HG03196 (cell line): ENCODE results near the gene ETV5.
"Not testable (repeated sequence)": the region's sequence is repeated elsewhere in the genome, so short reads cannot be mapped to it uniquely, and the experiment has no call there.

Source experiments
- ATAC-seq: cut with Tn5 transposase; IDR thresholded peaks from one replicate; pipeline ENCODE4 v1.9.1; 2021; ENCODE audit not compliant: unreplicated experiment

ETV5 gene

DNA sequence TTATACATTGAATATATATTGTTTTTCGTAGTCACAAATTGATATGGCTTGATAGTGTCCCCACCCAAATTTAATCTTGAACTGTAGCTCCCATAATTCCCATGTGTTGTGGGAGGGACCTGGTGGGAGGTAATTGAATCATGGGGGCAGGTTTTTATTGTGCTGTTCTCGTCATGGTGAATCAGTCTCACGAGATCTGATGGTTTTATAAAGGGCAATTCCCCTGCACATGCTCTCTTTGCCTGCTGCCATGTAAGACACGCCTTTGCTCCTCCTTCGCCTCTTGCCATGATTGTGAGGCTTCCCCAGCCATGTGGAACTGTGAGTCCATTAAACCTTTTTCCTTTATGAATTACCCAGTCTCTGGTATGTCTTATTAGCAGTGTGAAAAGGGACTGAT, 82.9 kb downstream of the ETV5 start:
- not testable (repeated sequence) for ATAC-seq

DNA sequence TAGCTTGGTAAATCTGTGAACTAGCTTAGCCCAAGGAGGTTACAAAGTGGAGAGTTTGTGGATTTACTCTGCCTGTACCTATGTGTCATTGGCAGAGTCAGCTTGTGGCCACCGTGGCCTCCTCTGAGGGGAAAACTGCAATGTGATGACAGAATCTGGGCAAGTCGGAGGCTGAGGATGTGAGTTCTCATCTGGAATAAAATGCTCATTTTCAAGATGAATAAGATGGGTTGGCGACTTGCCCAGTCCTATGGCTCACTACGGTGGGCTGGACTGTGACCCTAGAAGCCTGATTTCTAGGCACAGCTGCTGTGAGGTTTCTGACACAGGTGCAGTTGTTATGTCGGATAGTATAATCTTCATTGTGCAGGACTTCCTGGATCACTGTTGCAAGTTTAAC, 83.7 kb downstream of the ETV5 start:
- no peak for ATAC-seq

DNA sequence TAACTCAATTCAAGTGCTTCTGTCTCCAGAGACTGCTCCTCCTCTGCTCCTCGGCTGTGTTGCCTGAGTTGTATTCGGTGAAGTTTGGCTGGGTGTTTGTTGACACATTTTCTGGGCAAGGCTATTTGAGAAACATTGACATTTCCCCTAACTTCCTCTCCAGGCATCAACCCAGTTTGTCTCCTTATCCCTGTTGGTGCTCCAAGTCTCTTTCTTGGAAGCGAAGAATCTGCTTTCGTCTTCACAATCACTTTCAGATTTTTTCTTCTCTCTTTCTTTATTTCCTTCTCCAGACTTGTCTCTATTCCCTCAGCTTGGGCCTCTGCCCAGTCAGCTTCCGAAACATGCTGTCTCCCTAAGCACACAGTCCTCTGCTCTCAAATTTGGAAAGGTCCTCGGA, 84.7 kb downstream of the ETV5 start:
- ATAC-seq = no peak

DNA sequence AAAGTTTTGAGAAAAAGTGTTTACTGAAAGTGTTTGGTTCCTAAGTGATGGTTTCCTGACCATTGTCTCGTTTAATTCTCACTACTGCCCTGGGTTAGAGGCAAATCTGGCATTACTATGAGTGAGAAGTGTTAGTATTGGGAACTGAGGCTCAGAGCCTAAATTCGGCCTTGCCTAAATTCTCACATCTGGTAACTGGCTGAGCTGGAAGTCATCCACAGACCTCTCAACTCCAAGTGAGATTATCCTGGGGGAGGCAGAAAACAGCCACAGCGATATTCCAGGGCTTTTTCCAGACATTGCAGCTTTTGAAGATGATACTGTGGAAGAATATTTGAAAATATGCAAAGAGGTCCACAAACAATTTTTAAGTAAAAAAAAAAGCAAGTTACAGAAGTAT, 86.0 kb downstream of the ETV5 start:
- no peak for ATAC-seq

DNA sequence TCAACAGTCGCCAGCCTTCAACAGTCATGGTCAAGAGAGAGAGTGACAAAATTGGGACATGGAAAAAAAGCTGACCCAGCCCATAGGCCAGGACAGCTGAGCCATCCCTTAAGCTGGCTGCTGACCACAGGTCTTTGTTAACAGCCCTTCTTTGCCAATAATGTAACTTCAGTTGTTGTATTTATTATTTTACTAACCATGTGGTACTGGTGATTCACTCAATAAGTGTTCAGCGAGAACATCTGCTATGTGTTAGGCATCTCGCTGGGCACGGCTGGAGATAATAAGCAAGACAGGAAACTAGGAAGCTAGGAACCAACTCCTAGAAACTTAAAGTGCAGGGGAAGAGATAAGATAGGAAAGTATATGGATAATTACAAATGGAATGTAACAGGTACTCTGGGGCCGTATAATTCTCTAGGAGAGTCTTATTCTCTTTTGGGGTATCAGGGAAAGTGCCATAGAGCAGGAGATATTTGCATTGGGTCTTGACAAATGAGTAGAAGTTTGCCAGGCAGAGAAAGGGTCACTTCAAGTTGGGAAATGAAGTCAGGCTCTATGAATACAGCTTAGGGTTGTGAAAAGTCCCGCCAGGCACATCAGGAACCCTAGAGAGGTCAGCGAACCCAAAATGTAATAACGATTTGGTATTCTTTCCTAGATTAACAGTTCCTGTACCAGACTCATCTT, 87.1 kb downstream of the ETV5 start:
- ATAC-seq = no peak

DNA sequence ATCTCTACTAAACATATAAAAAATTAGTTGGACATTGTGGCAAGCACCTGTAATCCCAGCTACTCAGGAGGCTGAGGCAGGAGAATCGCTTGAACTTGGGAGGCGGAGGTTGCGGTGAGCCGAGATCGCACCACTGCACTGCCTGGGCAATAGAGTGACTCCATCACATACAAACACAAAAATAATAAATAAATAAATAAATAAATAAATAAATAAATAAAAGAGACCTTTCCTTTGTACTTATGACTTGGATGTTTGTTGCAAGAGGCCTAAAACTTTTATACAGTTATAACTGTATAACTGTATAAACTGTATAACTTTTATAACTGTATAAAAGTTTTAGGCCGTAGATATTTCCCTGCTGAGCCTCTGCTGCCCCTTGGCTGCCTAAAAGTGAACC, 87.6 kb downstream of the ETV5 start:
- ATAC-seq = not testable (repeated sequence)

DNA sequence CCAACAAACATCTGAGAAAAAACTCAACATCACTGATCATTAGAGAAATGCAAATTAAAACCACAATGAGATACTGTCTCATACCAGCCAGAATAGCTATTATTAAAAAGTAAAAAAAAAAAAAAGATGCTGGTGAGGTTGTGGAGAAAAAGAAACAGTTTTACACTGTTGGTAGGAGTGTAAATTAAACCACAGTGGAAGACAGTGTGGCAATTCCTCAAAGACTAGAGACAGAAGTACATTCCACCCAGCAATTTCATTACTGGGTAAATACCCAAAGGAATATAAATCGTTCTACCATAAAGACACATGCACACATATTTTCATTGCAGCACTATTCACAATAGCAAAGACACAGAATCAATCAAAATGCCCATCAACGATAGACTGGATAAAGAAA, 89.6 kb downstream of the ETV5 start:
- not testable (repeated sequence) for ATAC-seq

DNA sequence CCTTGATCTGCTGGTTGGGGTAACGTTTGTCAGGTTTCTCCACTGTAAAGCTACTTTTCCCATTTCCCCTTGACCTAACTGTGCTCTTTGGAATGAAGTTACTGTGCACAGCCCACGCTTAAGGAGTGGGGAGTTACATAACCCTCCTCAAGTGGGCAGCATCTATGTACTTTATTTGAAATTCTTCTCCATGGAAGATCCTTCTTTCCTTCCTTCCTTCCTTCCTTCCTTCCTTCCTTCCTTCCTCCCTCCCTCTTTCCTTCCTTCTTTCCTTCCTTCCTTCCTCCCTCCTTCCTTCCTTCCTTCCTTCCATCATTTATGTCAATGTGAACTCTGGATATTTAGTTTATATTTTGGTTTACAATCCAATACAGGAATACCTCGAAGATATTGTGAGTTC, 94.0 kb downstream of the ETV5 start:
- no peak for ATAC-seq

DNA sequence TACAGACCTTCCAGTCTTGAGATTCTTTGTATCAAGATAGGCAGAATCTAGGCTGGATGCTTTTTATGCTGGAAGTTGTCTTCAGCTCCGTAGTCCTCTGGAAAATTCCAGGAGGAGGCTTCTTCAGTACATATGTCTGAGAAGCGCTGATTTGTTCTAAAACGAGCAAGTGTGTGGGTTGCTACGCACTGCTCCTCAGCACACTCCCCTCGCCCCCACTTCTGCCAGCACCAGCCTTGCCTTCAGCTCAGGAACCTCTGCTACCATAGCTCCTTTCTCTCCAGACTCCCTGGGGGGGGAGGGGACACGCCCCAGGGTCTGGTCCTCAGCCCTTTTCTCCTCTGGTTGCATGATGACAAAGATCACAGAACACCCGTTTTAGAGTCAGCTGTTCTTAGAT, 95.6 kb downstream of the ETV5 start:
- no peak for ATAC-seq

DNA sequence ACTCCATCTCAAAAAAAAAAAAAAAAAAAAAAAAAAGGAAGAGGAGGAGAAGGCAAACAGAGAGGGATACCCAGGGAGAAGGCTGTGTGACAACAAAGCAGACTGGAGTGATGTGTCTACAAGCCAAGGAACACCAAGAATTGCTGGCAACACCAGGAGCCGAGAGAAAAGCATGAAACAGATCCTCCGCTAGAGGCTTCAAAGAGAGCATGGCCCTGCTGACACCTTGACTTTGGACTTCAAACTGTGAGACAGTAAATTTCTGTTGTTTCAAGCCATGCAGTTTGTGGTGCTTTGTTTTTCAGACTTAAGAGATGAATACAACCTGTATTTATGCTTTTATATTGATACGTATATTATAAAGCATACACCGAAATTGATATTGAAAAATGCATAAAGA, 96.8 kb downstream of the ETV5 start:
- ATAC-seq = no peak

DNA sequence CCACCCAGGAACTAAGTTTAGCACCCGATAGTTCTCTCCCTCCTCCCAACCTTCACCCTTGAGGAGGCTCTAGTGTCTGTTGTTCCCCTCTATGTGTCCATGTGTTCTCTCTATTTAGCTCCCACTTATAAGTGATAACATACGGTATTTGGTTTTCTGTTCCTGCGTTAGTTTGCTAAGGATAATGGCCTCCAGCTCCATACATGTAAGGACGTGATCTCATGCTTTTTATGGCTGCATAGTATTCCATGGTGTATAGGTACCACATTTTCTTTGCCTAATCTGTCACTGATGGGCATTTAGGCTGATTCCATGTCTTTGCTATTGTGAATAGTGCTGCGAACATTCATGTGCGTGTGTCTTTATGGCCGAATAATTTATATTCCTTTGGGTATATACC, 104.2 kb downstream of the ETV5 start:
- no peak for ATAC-seq

DNA sequence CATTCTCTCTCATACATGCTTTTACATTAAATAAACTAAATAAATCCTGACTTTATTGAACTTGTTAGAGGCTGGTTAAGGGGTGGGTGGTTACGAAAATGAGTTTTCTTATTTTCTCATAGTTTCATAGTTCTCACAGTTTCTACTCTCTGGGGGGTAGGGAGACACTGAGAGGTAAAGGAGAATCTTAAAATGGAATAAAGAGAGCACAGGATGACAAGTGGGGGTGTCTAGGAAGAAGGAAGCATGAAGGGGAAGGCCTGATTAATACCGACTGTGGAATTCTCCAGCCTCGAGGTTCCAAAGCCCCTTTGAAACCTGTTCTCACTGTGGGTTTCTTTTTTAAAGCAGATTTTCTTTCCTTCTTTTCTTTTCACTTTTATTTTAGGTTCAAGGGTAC, 104.7 kb downstream of the ETV5 start:
- ATAC-seq = no peak

DNA sequence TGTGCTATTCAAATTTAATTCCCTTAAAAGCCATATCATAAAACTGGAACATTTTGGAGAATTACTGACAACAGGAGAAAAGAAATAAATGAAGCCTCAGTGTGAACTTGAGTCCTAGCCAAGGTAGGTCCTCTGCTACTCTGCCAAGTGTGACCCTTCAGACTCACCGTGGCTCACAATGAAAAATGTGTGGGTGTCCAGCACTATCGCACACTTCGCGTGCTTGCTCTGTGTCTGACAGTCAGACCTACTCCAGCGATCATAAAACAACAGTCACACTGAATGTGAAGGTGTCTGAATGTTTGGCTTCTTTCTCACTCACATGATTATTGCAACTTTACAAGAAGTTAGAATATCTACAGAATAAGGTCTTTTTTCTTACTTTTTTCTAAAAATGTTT, 105.3 kb downstream of the ETV5 start:
- no peak for ATAC-seq

DNA sequence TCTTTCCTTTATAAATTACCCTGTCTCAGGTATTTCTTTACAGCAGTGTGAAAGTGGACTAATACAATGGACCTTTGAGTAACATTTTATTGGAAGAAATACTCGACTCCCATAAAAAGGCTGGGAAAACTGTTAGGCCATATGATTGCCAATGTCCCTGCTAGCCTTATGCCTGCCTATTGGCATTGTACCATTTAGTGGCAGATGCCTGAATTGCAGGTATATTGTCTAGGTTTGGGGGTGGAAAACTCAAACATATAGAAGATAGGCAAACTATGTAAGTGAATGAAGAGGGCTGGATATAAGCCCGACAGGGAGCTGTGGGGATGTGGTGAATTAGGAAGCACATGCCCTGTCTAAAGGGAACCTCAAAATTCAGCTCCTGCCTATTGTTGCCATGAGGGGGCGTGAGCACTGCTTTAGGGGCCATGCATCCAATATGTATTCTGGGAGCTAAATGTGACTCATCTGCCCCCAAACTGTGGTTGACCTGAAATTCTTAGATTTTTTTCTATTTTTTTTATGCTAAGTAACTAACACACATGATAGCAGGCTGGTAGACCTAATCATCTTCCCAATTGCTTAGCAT, 105.9 kb downstream of the ETV5 start:
- ATAC-seq = no peak

DNA sequence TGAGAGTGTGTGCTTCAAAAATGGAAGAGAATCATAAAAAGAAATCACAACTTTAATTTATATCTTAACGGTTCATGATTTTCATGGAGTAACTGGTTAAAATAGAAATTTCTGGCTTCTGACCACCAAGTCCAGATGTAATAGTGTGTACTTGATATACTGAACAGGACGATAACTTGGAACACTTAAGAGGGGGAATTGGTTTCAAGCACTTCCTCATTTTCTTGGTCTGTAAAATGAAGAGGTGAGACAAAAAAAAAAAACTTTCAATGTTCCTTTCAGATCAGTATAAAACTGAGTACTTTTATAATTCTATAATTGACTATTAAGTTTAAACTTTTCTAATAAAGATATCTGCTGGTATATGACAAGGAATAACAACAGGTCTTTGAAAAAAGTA, 107.0 kb downstream of the ETV5 start:
- ATAC-seq = no peak

DNA sequence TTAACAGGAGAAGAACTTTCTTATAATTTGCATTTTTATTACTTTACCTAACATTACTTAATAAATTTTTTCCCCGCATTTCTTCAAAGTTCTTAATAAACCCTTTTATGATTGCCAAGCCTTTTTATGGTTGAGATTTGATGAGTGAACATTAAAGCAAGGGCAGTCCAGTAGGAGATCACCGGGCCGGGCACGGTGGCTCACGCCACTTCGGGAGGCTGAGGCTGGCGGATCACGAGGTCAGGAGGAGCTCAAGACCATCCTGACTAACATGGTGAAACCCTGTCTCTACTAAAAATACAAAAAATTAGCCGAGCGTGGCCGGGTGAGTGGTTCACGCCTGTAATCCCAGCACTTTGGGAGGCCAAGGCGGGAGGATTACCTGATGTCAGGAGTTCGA, 109.7 kb downstream of the ETV5 start:
- no peak for ATAC-seq

DNA sequence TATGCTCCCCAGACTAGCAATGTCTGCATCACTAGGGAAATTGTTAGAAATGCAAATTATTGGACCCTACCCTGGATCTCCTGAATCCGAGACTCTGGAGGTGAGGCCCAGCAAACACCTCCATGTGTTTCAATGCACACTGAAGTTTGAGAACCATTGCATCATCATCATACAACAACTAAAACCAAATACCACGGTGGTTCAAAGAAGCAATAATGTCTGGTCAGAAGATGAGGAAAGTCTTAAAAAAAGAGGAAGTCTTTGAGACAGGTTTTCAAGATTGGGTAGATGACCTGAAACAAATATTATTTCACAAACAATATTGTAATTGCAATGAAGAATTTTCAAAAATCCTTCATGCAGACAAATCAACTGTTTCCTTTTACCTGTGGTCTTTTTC, 110.8 kb downstream of the ETV5 start:
- ATAC-seq = no peak

DNA sequence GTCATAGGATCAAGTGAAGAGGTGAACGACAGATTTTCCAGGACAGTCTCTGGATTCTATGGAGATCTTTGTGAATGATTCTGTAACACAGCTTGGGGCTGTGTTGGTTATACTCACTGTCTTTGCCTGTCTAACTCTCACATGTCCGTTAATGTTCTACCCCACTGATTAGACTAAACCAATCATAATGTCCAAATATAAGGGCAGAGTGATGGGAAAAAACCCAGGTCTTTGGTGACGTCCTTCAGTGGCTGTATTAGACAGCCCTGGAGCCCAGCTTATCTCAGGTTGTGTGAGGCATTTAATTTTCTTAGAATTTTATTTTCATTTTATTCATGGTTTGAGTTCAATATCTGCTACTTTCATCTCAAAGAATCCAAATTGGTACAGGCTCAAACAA, 111.8 kb downstream of the ETV5 start:
- no peak for ATAC-seq
